T-helper 17 cell (primary cell): Measurements from ENCODE around the gene SETBP1. TPM values are rescaled to one million over a fixed set of nuclear protein-coding genes. Genes with fewer than 3 reads are reported as not detected.

Experiments used
- ATAC-seq: fragments of 150-1000 bp; cut with Tn5 transposase; 2 replicates; pipeline ENCODE4 v1.10.0; 2021; ENCODE audit warnings: mild to moderate bottlenecking, moderate library complexity
- DNase-seq, 3 donors: peaks; one replicate each; pipeline versions ENCODE4 v3.0.0 to v3.0.0-alpha.2; 2020 to 2021
- H3K9me3 ChIP-seq: one replicate; pipeline ENCODE4 v1.7.0; 2013; ENCODE audit warnings: low read length, mild to moderate bottlenecking; ENCODE audit not compliant: control insufficient read depth, poor library complexity, severe bottlenecking
- H3K27ac Mint-ChIP-seq: one replicate; pipeline ENCODE4 v1.8.0; 2022; ENCODE audit warnings: mild to moderate bottlenecking, moderate library complexity, mixed read lengths
- H3K27me3 Mint-ChIP-seq: one replicate; pipeline ENCODE4 v1.8.0; 2022; ENCODE audit warnings: mixed read lengths
- H3K36me3 Mint-ChIP-seq: one replicate; pipeline ENCODE4 v1.8.0; 2022; ENCODE audit warnings: low read depth, mixed read lengths
- H3K4me1 Mint-ChIP-seq: one replicate; pipeline ENCODE4 v1.8.0; 2022; ENCODE audit warnings: mild to moderate bottlenecking, mixed read lengths
- H3K4me3 Mint-ChIP-seq: one replicate; pipeline ENCODE4 v1.8.0; 2022; ENCODE audit warnings: mild to moderate bottlenecking, moderate library complexity, mixed read lengths
- total RNA-seq, 4 donors: library from RNA in 2 of 4; stranded (reverse) in 2 of 4; gene quantifications; one replicate each; pipeline ENCODE4 v1.2.3 and lab custom pipeline; 2022 to 2026

Gene SETBP1
- total RNA-seq, 2 donors from 2014 or later: 0.83 to 3.6 TPM

DNA sequence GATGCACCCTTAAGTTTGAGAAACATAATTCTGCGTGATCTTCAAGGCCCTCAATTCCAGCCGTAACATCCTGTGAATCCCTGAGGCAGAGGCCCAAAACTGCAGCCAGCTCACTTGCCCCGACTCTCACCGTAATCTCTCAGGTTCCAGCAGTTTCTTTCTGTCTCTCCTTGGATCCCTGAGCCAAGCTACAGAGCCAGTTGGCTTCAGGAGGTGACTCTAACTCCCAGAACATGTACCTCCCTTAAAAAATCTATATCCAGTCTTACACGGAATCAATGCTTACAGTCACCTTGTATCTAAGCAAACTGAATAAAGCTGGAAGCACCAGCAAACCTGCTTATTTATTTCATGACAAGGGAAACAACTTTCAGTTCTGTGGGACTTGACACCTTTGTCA is 300.4 kb downstream of the SETBP1 start:
- Mint-ChIP-seq H3K4me1 (peaks cover 2% of the 10 kb centered on the region), H3K36me3 (no peaks in the 10 kb centered on the region), H3K4me3 (no peak overlapping the region), H3K27me3 (peaks cover 35% of the 10 kb centered on the region), H3K27ac (no peak overlapping the region)
- ATAC-seq (no peak), DNase-seq (no peak)
- H3K9me3 ChIP-seq: no peaks in the 10 kb centered on the region

DNA sequence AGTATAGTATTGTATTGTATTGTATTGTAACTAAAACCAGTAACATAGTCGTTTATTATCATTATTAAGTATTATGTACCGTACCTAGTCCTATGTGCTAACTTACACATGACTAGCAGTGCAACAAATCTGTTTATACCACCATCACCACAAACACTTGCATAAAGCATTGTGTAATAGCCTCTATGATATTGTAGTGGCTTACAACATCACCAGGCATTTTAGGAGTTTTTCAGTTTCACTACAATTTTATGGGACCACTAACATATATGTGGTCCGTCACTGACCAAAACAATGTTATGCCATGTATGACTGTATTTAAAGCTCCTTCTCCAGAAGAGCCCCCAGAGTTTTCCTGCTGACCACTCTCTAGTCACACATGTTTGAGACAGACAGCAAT is 306.2 kb downstream of the SETBP1 start:
- Mint-ChIP-seq H3K4me1 (no peaks in the 10 kb centered on the region), H3K27me3 (peaks cover 19% of the 10 kb centered on the region), H3K4me3 (no peak overlapping the region), H3K27ac (no peak overlapping the region), H3K36me3 (no peaks in the 10 kb centered on the region)
- DNase-seq (no peak), ATAC-seq (no peak)
- no peaks in the 10 kb centered on the region for H3K9me3 ChIP-seq

DNA sequence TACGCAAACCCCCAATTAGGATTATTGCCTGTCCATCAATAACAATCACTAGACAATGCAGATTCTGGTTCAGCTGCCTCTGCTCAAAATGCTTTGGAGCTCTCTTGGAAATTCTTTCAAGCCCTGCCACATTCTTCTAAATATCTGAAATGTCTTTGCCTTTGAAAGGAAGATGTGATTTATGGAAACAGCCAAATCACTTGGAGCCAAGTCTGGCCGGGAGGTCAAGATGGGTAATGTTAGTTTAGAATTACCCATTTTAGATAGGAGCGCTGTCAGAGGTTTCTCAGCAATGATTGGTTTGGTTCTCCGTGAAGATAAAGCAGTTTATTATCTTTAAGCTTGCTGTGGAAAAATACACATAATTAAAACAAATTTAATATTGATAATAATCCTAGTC is 306.7 kb downstream of the SETBP1 start:
- no peak overlapping the region for H3K4me3 Mint-ChIP-seq
- no peaks in the 10 kb centered on the region for H3K9me3 ChIP-seq
- no peaks in the 10 kb centered on the region for H3K4me1 Mint-ChIP-seq
- peaks cover 19% of the 10 kb centered on the region for H3K27me3 Mint-ChIP-seq
- no peak overlapping the region for H3K27ac Mint-ChIP-seq
- H3K36me3 Mint-ChIP-seq: no peaks in the 10 kb centered on the region
- DNase-seq: no peak
- no peak for ATAC-seq

GRCh38 chr18:44988821-44989587 is 308.3 kb downstream of the SETBP1 start:
- Mint-ChIP-seq H3K27me3 (peaks cover 17% of the 10 kb centered on the region), H3K4me1 (no peaks in the 10 kb centered on the region), H3K27ac (no peak overlapping the region)

DNA sequence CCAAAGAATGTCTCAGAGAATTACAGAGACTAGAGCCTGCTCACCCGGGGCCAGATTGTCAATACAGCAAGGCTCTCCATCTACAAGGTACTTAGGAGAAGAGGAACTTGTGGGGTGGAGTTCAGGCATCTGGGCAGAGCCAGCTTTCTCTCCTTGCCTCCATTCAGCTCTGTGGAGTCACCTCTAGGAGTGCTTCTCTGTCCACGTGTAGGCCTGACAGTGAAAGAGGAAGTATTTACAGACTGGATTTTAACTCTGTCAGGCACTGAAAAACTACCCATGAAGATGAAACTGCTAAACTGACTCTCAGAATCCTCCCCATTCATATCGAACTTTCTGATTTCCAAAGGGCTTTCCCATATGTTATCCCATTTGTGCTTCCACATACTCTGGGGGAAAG is 315.6 kb downstream of the SETBP1 start:
- no peak for ATAC-seq
- H3K9me3 ChIP-seq: no peaks in the 10 kb centered on the region
- Mint-ChIP-seq H3K4me3 (no peak overlapping the region), H3K4me1 (no peaks in the 10 kb centered on the region), H3K27ac (no peak overlapping the region), H3K27me3 (no peaks in the 10 kb centered on the region), H3K36me3 (no peaks in the 10 kb centered on the region)
- no peak for DNase-seq

More at GRCh38 chr18:44988821-44989587, 308.3 kb downstream of the SETBP1 start:
- Mint-ChIP-seq H3K4me3 (no peak overlapping the region), H3K36me3 (no peaks in the 10 kb centered on the region)
- no peak for DNase-seq
- no peak for ATAC-seq
- H3K9me3 ChIP-seq: no peaks in the 10 kb centered on the region

- no peak overlapping the region for H3K4me3 Mint-ChIP-seq
- H3K27ac Mint-ChIP-seq: no peak overlapping the region
- no peaks in the 10 kb centered on the region for H3K27me3 Mint-ChIP-seq
These were observed 316.5 kb downstream of the SETBP1 start for GRCh38 chr18:44997174-44997573.

DNA sequence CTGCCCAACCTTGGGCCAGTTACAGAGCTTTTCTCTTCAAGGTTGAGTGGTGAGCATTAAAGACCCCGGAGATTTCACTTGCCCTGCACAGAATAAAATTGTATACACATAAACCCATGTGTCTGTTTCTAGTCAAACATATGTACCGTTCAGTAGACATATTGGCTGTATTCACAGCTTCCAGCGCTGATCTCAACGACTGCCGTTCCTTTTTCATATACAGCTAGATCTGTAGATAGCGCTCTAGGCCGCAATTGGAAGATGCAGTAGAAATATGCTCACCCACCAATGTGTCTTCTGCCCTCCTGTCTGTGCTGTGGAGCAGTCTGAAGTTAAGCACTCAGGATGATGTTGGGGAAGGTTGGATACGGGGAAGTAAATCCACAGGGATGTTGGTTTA is 317.7 kb downstream of the SETBP1 start:
- H3K27me3 Mint-ChIP-seq: no peaks in the 10 kb centered on the region
- H3K27ac Mint-ChIP-seq: no peak overlapping the region
- DNase-seq: no peak
- no peak overlapping the region for H3K4me3 Mint-ChIP-seq
- ATAC-seq: no peak
- no peaks in the 10 kb centered on the region for H3K9me3 ChIP-seq
- no peaks in the 10 kb centered on the region for H3K36me3 Mint-ChIP-seq
- no peaks in the 10 kb centered on the region for H3K4me1 Mint-ChIP-seq

More at GRCh38 chr18:44997174-44997573, 316.5 kb downstream of the SETBP1 start:
- no peaks in the 10 kb centered on the region for H3K36me3 Mint-ChIP-seq
- ATAC-seq (no peak), DNase-seq (no peak)
- H3K9me3 ChIP-seq: no peaks in the 10 kb centered on the region
- H3K4me1 Mint-ChIP-seq: no peaks in the 10 kb centered on the region

- DNase-seq: no peak
- Mint-ChIP-seq H3K4me3 (no peak overlapping the region), H3K4me1 (no peaks in the 10 kb centered on the region), H3K36me3 (no peaks in the 10 kb centered on the region), H3K27me3 (no peaks in the 10 kb centered on the region), H3K27ac (no peak overlapping the region)
- no peak for ATAC-seq
- H3K9me3 ChIP-seq: no peaks in the 10 kb centered on the region
These were observed 323.9 kb downstream of the SETBP1 start for GRCh38 chr18:45004546-45005080.

DNA sequence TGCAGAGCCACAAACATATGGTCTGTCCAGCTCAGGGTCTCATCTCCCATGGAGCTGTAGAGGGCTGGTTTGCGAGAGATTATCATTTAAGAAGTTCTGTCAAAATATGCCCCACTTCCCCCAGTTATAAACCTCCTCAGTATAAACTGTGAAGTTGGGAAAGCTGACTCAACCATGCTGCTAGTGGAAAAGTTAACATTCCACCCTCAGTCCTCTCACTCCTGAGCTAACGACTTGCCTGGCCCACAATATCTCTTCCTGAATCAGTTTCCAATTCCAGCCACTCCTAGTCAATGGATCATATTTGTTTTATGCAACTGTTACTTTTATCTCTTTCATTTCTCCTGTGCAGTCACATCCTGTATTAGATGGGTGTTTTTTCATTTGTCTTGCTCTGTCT is 326.2 kb downstream of the SETBP1 start:
- Mint-ChIP-seq H3K36me3 (no peaks in the 10 kb centered on the region), H3K4me3 (no peak overlapping the region), H3K27me3 (peaks cover 6% of the 10 kb centered on the region), H3K27ac (no peak overlapping the region), H3K4me1 (peaks cover 2% of the 10 kb centered on the region)
- DNase-seq: no peak
- ATAC-seq: no peak
- H3K9me3 ChIP-seq: no peaks in the 10 kb centered on the region

GRCh38 chr18:45007531-45007930 is 326.8 kb downstream of the SETBP1 start:
- no peak overlapping the region for H3K4me3 Mint-ChIP-seq
- no peaks in the 10 kb centered on the region for H3K9me3 ChIP-seq
- peaks cover 2% of the 10 kb centered on the region for H3K4me1 Mint-ChIP-seq
- DNase-seq (no peak), ATAC-seq (no peak)
- peaks cover 9% of the 10 kb centered on the region for H3K27me3 Mint-ChIP-seq
- no peaks in the 10 kb centered on the region for H3K36me3 Mint-ChIP-seq
- no peak overlapping the region for H3K27ac Mint-ChIP-seq

DNA sequence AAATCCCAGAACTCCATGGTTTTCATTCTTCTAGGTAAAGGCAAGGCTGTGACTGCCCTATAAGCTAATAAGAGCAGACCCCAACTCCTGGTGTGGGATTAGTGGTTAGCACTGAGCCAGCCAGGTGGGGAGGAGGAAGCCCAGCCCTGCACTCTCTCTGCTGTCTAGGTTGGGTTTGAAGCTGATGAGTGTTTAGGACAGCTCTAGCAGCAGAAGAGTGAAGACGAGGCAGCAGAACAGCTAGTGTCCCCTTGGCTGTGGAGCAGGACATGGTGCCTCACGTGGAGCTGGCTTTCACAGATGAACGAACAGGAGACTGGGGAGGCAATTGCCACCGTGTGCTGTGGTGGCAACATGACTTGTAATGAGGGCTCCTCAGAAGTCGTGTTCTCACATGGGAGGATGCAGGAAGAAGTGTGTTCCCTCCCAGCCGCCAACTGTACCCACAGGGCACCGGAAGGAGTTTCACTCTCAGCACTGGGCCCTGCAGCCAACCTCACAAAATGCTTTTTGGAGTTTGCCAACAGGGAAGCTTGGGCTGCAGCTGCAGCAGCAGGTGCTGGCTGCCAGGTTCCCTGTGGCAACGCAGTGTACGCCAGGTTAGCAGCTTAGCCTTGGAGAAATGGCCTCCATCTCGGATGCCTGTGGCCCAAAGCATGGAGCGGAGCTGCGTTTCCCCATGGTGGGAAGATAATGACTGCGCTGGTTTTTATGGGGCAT is 328.2 kb downstream of the SETBP1 start:
- Mint-ChIP-seq H3K4me1 (peaks cover 2% of the 10 kb centered on the region), H3K36me3 (no peaks in the 10 kb centered on the region), H3K27me3 (peaks cover 16% of the 10 kb centered on the region), H3K27ac (no peak overlapping the region), H3K4me3 (no peak overlapping the region)
- DNase-seq: no peak
- no peak for ATAC-seq
- H3K9me3 ChIP-seq: no peaks in the 10 kb centered on the region

GRCh38 chr18:45009756-45010155 is 329.1 kb downstream of the SETBP1 start:
- H3K4me1 Mint-ChIP-seq: peaks cover 4% of the 10 kb centered on the region
- no peak overlapping the region for H3K27ac Mint-ChIP-seq
- H3K27me3 Mint-ChIP-seq: peaks cover 19% of the 10 kb centered on the region
- no peaks in the 10 kb centered on the region for H3K36me3 Mint-ChIP-seq
- H3K4me3 Mint-ChIP-seq: no peak overlapping the region
- no peaks in the 10 kb centered on the region for H3K9me3 ChIP-seq
- ATAC-seq (no peak), DNase-seq (no peak)

GRCh38 chr18:45012286-45012685 is 331.6 kb downstream of the SETBP1 start:
- no peaks in the 10 kb centered on the region for H3K9me3 ChIP-seq
- no peak for ATAC-seq
- Mint-ChIP-seq H3K36me3 (no peaks in the 10 kb centered on the region), H3K4me3 (no peak overlapping the region), H3K4me1 (peaks cover 4% of the 10 kb centered on the region), H3K27me3 (peaks cover 19% of the 10 kb centered on the region), H3K27ac (no peak overlapping the region)
- DNase-seq: no peak
